ENCODE data around the gene RAB1B. TPM values are rescaled to one million over a fixed set of nuclear protein-coding genes. Genes with fewer than 3 reads are reported as not detected.
"Not testable (repeated sequence)": the region's sequence is repeated elsewhere in the genome, so short reads cannot be mapped to it uniquely, and the experiment has no call there.

The RAB1B gene
- total and polyA plus RNA-seq, 5 donors: 114 to 170 (median 127) TPM

- Histone ChIP-seq H3K4me1 (ENCODE audit: control insufficient read depth, insufficient read depth, low read length) (peaks cover 5% of the 10 kb centered on the region), H3K27ac (ENCODE audit: low read length) (peak overlapping the region; percentile 82), H3K27me3 (ENCODE audit: control insufficient read depth, insufficient read depth) (no peaks in the 10 kb centered on the region), H3K9me3 (ENCODE audit: control insufficient read depth, low read length) (no peaks in the 10 kb centered on the region), H3K4me3 (ENCODE audit: low read length) (no peak overlapping the region)
- intact Hi-C loops (cut with DNase I): loop anchor here in 2 of 4 donors (2.0 to 10.0 kb wide), 2 partner anchors 53 to 67 kb away; partner anchors contain the start of gene SLC29A2 (in 1 of the 2)
- WGBS: 27% methylated on average over 16 of the region's 16 CpGs
- ATAC-seq (peak; percentile 4 to 15), DNase-seq (peak; percentile 74 to 86 (median 83))
These were observed 49.5 kb downstream of the RAB1B start for GRCh38 chr11:66317723-66318599.

GRCh38 chr11:66318600-66318970, 50.1 kb downstream of the RAB1B start:
- ATAC-seq (no peak), DNase-seq (no peak)
- intact Hi-C loops (cut with DNase I): loop anchor here in 1 of 4 donors (10.0 kb wide), 1 partner anchor 66 kb away; no protein-coding TSS in a partner anchor
- no peaks in the 10 kb centered on the region for H3K9me3 ChIP-seq (ENCODE audit: control insufficient read depth, low read length)
- H3K27me3 ChIP-seq (ENCODE audit: control insufficient read depth, insufficient read depth): no peaks in the 10 kb centered on the region
- H3K4me1 ChIP-seq (ENCODE audit: control insufficient read depth, insufficient read depth, low read length): peaks cover 5% of the 10 kb centered on the region
- 79% methylated on average over 3 of the region's 3 CpGs for WGBS
- no peak overlapping the region for H3K27ac ChIP-seq (ENCODE audit: low read length)
- no peak overlapping the region for H3K4me3 ChIP-seq (ENCODE audit: low read length)

- H3K27me3 ChIP-seq (ENCODE audit: control insufficient read depth, insufficient read depth); DNase-seq; H3K27ac ChIP-seq (ENCODE audit: low read length); intact Hi-C loops (cut with DNase I); H3K4me3 ChIP-seq (ENCODE audit: low read length); H3K9me3 ChIP-seq (ENCODE audit: control insufficient read depth, low read length); H3K4me1 ChIP-seq (ENCODE audit: control insufficient read depth, insufficient read depth, low read length); ATAC-seq: not testable (repeated sequence)
- 100% methylated on average over 1 of the region's 2 CpGs for WGBS
These were observed 51.9 kb downstream of the RAB1B start for GRCh38 chr11:66320289-66320688.

- ATAC-seq; H3K4me1 ChIP-seq (ENCODE audit: control insufficient read depth, insufficient read depth, low read length); intact Hi-C loops (cut with DNase I); DNase-seq; H3K9me3 ChIP-seq (ENCODE audit: control insufficient read depth, low read length); H3K27me3 ChIP-seq (ENCODE audit: control insufficient read depth, insufficient read depth); H3K4me3 ChIP-seq (ENCODE audit: low read length); H3K27ac ChIP-seq (ENCODE audit: low read length): not testable (repeated sequence)
- WGBS: 83% methylated on average over 6 of the region's 6 CpGs
These were observed 52.3 kb downstream of the RAB1B start for GRCh38 chr11:66320748-66321147.

GRCh38 chr11:66321606-66322005, 53.2 kb downstream of the RAB1B start:
- Histone ChIP-seq H3K4me1 (ENCODE audit: control insufficient read depth, insufficient read depth, low read length) (peaks cover 5% of the 10 kb centered on the region), H3K27ac (ENCODE audit: low read length) (no peak overlapping the region), H3K4me3 (ENCODE audit: low read length) (no peak overlapping the region), H3K9me3 (ENCODE audit: control insufficient read depth, low read length) (no peaks in the 10 kb centered on the region), H3K27me3 (ENCODE audit: control insufficient read depth, insufficient read depth) (no peaks in the 10 kb centered on the region)
- 84% methylated on average over 4 of the region's 4 CpGs for WGBS
- intact Hi-C loops (cut with DNase I): no loop called here
- DNase-seq: peak in 1 of 3 donors; percentile 22
- no peak for ATAC-seq

- 72% methylated on average over 11 of the region's 11 CpGs for WGBS
- DNase-seq: peak; percentile 88 to 94 (median 92)
- ATAC-seq: peak; percentile 62 to 81
- H3K27me3 ChIP-seq (ENCODE audit: control insufficient read depth, insufficient read depth): no peaks in the 10 kb centered on the region
- H3K9me3 ChIP-seq (ENCODE audit: control insufficient read depth, low read length): no peaks in the 10 kb centered on the region
- H3K4me3 ChIP-seq (ENCODE audit: low read length): no peak overlapping the region
- peaks cover 2% of the 10 kb centered on the region for H3K4me1 ChIP-seq (ENCODE audit: control insufficient read depth, insufficient read depth, low read length)
- intact Hi-C loops (cut with DNase I): no loop called here
- no peak overlapping the region for H3K27ac ChIP-seq (ENCODE audit: low read length)
These were observed 54.4 kb downstream of the RAB1B start for GRCh38 chr11:66322732-66323427.

GRCh38 chr11:66323684-66324083, 55.2 kb downstream of the RAB1B start:
- ATAC-seq: no peak

GRCh38 chr11:66324664-66325063, 56.2 kb downstream of the RAB1B start:
- H3K9me3 ChIP-seq (ENCODE audit: control insufficient read depth, low read length): no peaks in the 10 kb centered on the region
- no peak overlapping the region for H3K27ac ChIP-seq (ENCODE audit: low read length)
- H3K4me1 ChIP-seq (ENCODE audit: control insufficient read depth, insufficient read depth, low read length): no peaks in the 10 kb centered on the region
- WGBS: 85% methylated on average over 10 of the region's 10 CpGs
- ATAC-seq (no peak), DNase-seq (peak in 2 of 3 donors; percentile 58 to 65)
- no peaks in the 10 kb centered on the region for H3K27me3 ChIP-seq (ENCODE audit: control insufficient read depth, insufficient read depth)
- no peak overlapping the region for H3K4me3 ChIP-seq (ENCODE audit: low read length)
- intact Hi-C loops (cut with DNase I): no loop called here

More at GRCh38 chr11:66323684-66324083, 55.2 kb downstream of the RAB1B start:
- Histone ChIP-seq H3K27ac (ENCODE audit: low read length) (no peak overlapping the region), H3K27me3 (ENCODE audit: control insufficient read depth, insufficient read depth) (no peaks in the 10 kb centered on the region), H3K9me3 (ENCODE audit: control insufficient read depth, low read length) (no peaks in the 10 kb centered on the region), H3K4me1 (ENCODE audit: control insufficient read depth, insufficient read depth, low read length) (no peaks in the 10 kb centered on the region), H3K4me3 (ENCODE audit: low read length) (no peak overlapping the region)
- intact Hi-C loops (cut with DNase I): no loop called here
- DNase-seq: peak in 2 of 3 donors; percentile 6 to 10
- WGBS: 100% methylated on average over 1 of the region's 1 CpG

- no peak overlapping the region for H3K4me3 ChIP-seq (ENCODE audit: low read length)
- no peaks in the 10 kb centered on the region for H3K27me3 ChIP-seq (ENCODE audit: control insufficient read depth, insufficient read depth)
- 80% methylated on average over 8 of the region's 8 CpGs for WGBS
- H3K4me1 ChIP-seq (ENCODE audit: control insufficient read depth, insufficient read depth, low read length): no peaks in the 10 kb centered on the region
- no peak overlapping the region for H3K27ac ChIP-seq (ENCODE audit: low read length)
- ATAC-seq (no peak), DNase-seq (peak in 1 of 3 donors; percentile 50)
- intact Hi-C loops (cut with DNase I): no loop called here
- no peaks in the 10 kb centered on the region for H3K9me3 ChIP-seq (ENCODE audit: control insufficient read depth, low read length)
These were observed 56.8 kb downstream of the RAB1B start for GRCh38 chr11:66325263-66325671.

GRCh38 chr11:66326261-66327111, 58.0 kb downstream of the RAB1B start:
- DNase-seq: peak; percentile 82 to 90 (median 88)
- no peak overlapping the region for H3K4me3 ChIP-seq (ENCODE audit: low read length)
- WGBS: 30% methylated on average over 21 of the region's 21 CpGs

More at GRCh38 chr11:66326261-66327111, 58.0 kb downstream of the RAB1B start:
- Histone ChIP-seq H3K27me3 (ENCODE audit: control insufficient read depth, insufficient read depth) (no peaks in the 10 kb centered on the region), H3K4me1 (ENCODE audit: control insufficient read depth, insufficient read depth, low read length) (no peaks in the 10 kb centered on the region), H3K27ac (ENCODE audit: low read length) (peak overlapping the region; percentile 39), H3K9me3 (ENCODE audit: control insufficient read depth, low read length) (no peaks in the 10 kb centered on the region)
- ATAC-seq: peak; percentile 60 to 62
- intact Hi-C loops (cut with DNase I): no loop called here

All from right cardiac atrium (tissue), 5 donors.